ENCODE data around the gene TOGARAM1. TPM values are rescaled to one million over a fixed set of nuclear protein-coding genes. Genes with fewer than 3 reads are reported as not detected.

The TOGARAM1 gene
- total and polyA plus RNA-seq, 9 of the 15 experiments (the other 6 are each of a cell fraction or from before 2014, with no cell fraction given) = 1.3 to 6.4 (median 3.7) TPM

- ATAC-seq = no peak
- TF ChIP-seq ZSCAN32 (CRISPR knock-in tag; IDR thresholded peaks at IDR 0.05) = no peak
- no peak for TF ChIP-seq ZNF639 (CRISPR knock-in tag; conservative IDR thresholded peaks at IDR 0.05 in 1 of 2, IDR thresholded peaks at IDR 0.05 in 1 of 2)
- TF ChIP-seq SRSF7 (optimal IDR thresholded peaks at IDR 0.05; ENCODE audit: low read depth, low read length) = no peak
- no peak for TF ChIP-seq ATF1 (CRISPR knock-in tag; IDR thresholded peaks at IDR 0.05)
- TF ChIP-seq ATF1 (tag; IDR thresholded peaks at IDR 0.05) = no peak
- no peak for TF ChIP-seq ILK (tag; IDR thresholded peaks at IDR 0.05; ENCODE audit: borderline replicate concordance, low read depth)
- TF ChIP-seq ZNF444 (CRISPR knock-in tag; IDR thresholded peaks at IDR 0.05) = no peak
- TF ChIP-seq CBX8 (IDR thresholded peaks at IDR 0.05; ENCODE audit: borderline replicate concordance, extremely low read depth, low read depth, low read length, poor library complexity, severe bottlenecking) = no peak
- TF ChIP-seq FOSL1 (tag; conservative IDR thresholded peaks at IDR 0.05) = no peak
- no peak for TF ChIP-seq ZNF318 (IDR thresholded peaks at IDR 0.05; ENCODE audit: borderline replicate concordance in 1 of 2, low read depth in 1 of 2)
- no peak for TF ChIP-seq NEUROD1 (IDR thresholded peaks at IDR 0.05; ENCODE audit: borderline replicate concordance, low read depth, low read length, partially characterized antibody)
Measured at GRCh38 chr14:44942436-44942835, 19.6 kb upstream of the TOGARAM1 start.

More at GRCh38 chr14:44942436-44942835, 19.6 kb upstream of the TOGARAM1 start:
- BruUV-seq (replicated peaks) = no TSS peak
- H3K9me3 ChIP-seq (replicated peaks; ENCODE audit: control insufficient read depth, insufficient read depth, low read depth, low read length) = no peaks in the 10 kb centered on the region
- intact Hi-C loops (cut with micrococcal nuclease) = no loop called here
- ChIA-PET CTCF (ENCODE audit: low intra/inter-chr PET ratio) (no interaction called here), POLR2A (no interaction called here)
- DNase-seq (ENCODE audit: extremely low read depth in 1 of 4, low spot score in 3 of 4) (no peak), FAIRE-seq (no peak)
- H3K27ac ChIP-seq (ENCODE audit: extremely low read depth, low read depth, low read length) = no peak overlapping the region
- H4K20me1 ChIP-seq (replicated peaks; ENCODE audit: control insufficient read depth, insufficient read depth, low read length) = no peaks in the 10 kb centered on the region
- H3K9me1 ChIP-seq (ENCODE audit: control insufficient read depth, insufficient read depth, low read length) = no peaks in the 10 kb centered on the region
- H3K4me1 ChIP-seq (replicated peaks in 1 of 2; ENCODE audit: control insufficient read depth in 2 of 2, insufficient read depth in 2 of 2, low read length in 2 of 2) = no peaks in the 10 kb centered on the region
- H3K36me3 ChIP-seq (ENCODE audit: control insufficient read depth, insufficient read depth, low read length) = peaks cover 15% of the 10 kb centered on the region; the same call in 2 of the 3 replicates
- H3K79me2 ChIP-seq (ENCODE audit: control insufficient read depth, insufficient read depth, low read length) = no peaks in the 10 kb centered on the region
- in situ Hi-C loops (cut with MboI) = no loop called here
- H3K4me3 ChIP-seq = no peak overlapping the region
- no peaks in the 10 kb centered on the region for H3K27me3 ChIP-seq (ENCODE audit: control insufficient read depth in 2 of 2, insufficient read depth in 2 of 2, low read length in 2 of 2)
- 85% methylated on average over 1 of the region's 1 CpG for WGBS (ENCODE audit: insufficient coverage, low coverage, missing lambda C conversion rate)
- H2AFZ ChIP-seq (ENCODE audit: low read depth, low read length) = no peak overlapping the region
- H3K4me2 ChIP-seq (ENCODE audit: insufficient read depth, low read length) = no peak overlapping the region
- no peak overlapping the region for H3K9ac ChIP-seq (ENCODE audit: insufficient read depth in 1 of 2, low read depth in 2 of 2, low read length in 2 of 2)
